Uterus (tissue), 4 donors: Measurements from ENCODE around the gene DRG2. TPM values are rescaled to one million over a fixed set of nuclear protein-coding genes. Genes with fewer than 3 reads are reported as not detected.

Experiments used
- DNase-seq, 2 donors: peaks; one replicate each; pipeline ENCODE4 v3.0.0-alpha.2; 2019 to 2020
- H3K27ac ChIP-seq, 2 donors: fragments of 200-600 bp; sonication (generic); 1 replicate in 1 of 2; 2 replicates in 1 of 2; pipeline ENCODE4 v1.5.1; 2016 to 2018
- H3K27me3 ChIP-seq, 2 donors: fragments of 200-600 bp; sonication (generic); one replicate each; pipeline ENCODE4 v1.5.1; 2018 to 2019; ENCODE audit warnings: control low read depth in 1 of 2
- H3K36me3 ChIP-seq, 2 donors: fragments of 200-600 bp; sonication (generic); one replicate each; pipeline ENCODE4 v1.5.1; 2019; ENCODE audit warnings: control low read depth in 1 of 2
- H3K4me1 ChIP-seq, 2 donors: fragments of 200-600 bp; sonication (generic); one replicate each; pipeline ENCODE4 v1.5.1; 2018 to 2019; ENCODE audit warnings: control low read depth in 1 of 2
- H3K4me3 ChIP-seq, 2 donors: fragments of 200-600 bp; sonication (generic); 1 replicate in 1 of 2; 2 replicates in 1 of 2; pipeline ENCODE4 v1.5.1; 2018 to 2019; ENCODE audit warnings: mild to moderate bottlenecking in 1 of 2
- H3K9me3 ChIP-seq, 2 donors: fragments of 200-600 bp; sonication (generic); one replicate each; pipeline ENCODE4 v1.5.1; 2019; ENCODE audit warnings: control low read depth in 1 of 2
- CTCF ChIP-seq, 4 experiments: fragments of 200-600 bp in 2 of 4; fragments of 450-650 bp in 2 of 4; sonication (generic) in 2 of 4; IDR thresholded peaks; one replicate each; pipeline ENCODE4 v1.5.1; 2016 to 2019; ENCODE audit warnings: antibody characterized with exemption in 4 of 4, mild to moderate bottlenecking in 2 of 4, moderate library complexity in 1 of 4
- POLR2A ChIP-seq, 2 donors: fragments of 450-650 bp; IDR thresholded peaks; one replicate each; pipeline ENCODE4 v1.6.1; 2016; ENCODE audit warnings: antibody characterized with exemption in 2 of 2, mild to moderate bottlenecking in 1 of 2, moderate library complexity in 1 of 2
- intact Hi-C: fragments of 100-400 bp; cut with DNase I; formaldehyde crosslinking; loops from one replicate; pipeline ENCODE4 v1.15.1; 2023; ENCODE audit warnings: low total_unique reads
- total RNA-seq, 4 donors: library from RNA; depleted of rRNA in 3 of 4; stranded (reverse); fragments of >200 nt in 3 of 4; gene quantifications; one replicate each; pipeline versions ENCODE4 v1.1.0 to v1.2.4, GENCODE V29; 2014 to 2023
- donor health status: DM: yes; HTN: yes; CAD: no.

DRG2 gene
- total RNA-seq, 4 donors from 2014 or later: 33.0 to 45.6 (median 41.4) TPM

- intact Hi-C loops: no loop called here
- no peak for DNase-seq
- Histone ChIP-seq H3K9me3 (no peaks in the 10 kb centered on the region), H3K27me3 (no peaks in the 10 kb centered on the region), H3K4me3 (no peak overlapping the region), H3K4me1 (peaks cover 0 to 5% of the 10 kb centered on the region in 2 donors), H3K27ac (peak overlapping the region in 1 of 2 donors; percentile 79), H3K36me3 (no peaks in the 10 kb centered on the region)
- no peak for TF ChIP-seq POLR2A (IDR thresholded peaks at IDR 0.05)
Measured at GRCh38 chr17:18155179-18155578, 67.4 kb downstream of the DRG2 start.

GRCh38 chr17:18156171-18156975 is 68.6 kb downstream of the DRG2 start:
- Histone ChIP-seq H3K4me1 (peaks cover 0 to 5% of the 10 kb centered on the region in 2 donors), H3K36me3 (no peaks in the 10 kb centered on the region), H3K27ac (peak overlapping the region; percentile 2 to 79), H3K9me3 (no peaks in the 10 kb centered on the region), H3K27me3 (no peaks in the 10 kb centered on the region), H3K4me3 (no peak overlapping the region)
- DNase-seq: peak in 1 of 2 donors; percentile 41
- TF ChIP-seq CTCF (IDR thresholded peaks at IDR 0.05) (no peak), POLR2A (IDR thresholded peaks at IDR 0.05) (no peak)
- intact Hi-C loops: no loop called here

GRCh38 chr17:18156976-18157280 is 69.2 kb downstream of the DRG2 start:
- H3K9me3 ChIP-seq: no peaks in the 10 kb centered on the region
- intact Hi-C loops: no loop called here
- no peaks in the 10 kb centered on the region for H3K36me3 ChIP-seq
- H3K4me1 ChIP-seq: peaks cover 0 to 5% of the 10 kb centered on the region in 2 donors
- H3K4me3 ChIP-seq: no peak overlapping the region
- no peak for DNase-seq
- peak overlapping the region; percentile 2 to 79 for H3K27ac ChIP-seq
- no peak for TF ChIP-seq CTCF (IDR thresholded peaks at IDR 0.05)
- TF ChIP-seq POLR2A (IDR thresholded peaks at IDR 0.05): no peak
- no peaks in the 10 kb centered on the region for H3K27me3 ChIP-seq

Other genes starting within 250 kb of the DRG2 start
- gene TOM1L2, start 115.5 kb upstream of the DRG2 start, total RNA-seq: 10 to 100 TPM; 15.6 to 85.9 (median 34.9) TPM
- gene DRC3, start 115.1 kb upstream of the DRG2 start, total RNA-seq: 10 to 100 TPM in 3 of 4 donors, 1 to 10 TPM in 1; 7.7 to 18.5 (median 13.6) TPM
- gene ATPAF2, start 48.8 kb upstream of the DRG2 start, total RNA-seq: 100 to 1,000 TPM in 1 of 4 donors, 10 to 100 TPM in 2, 1 to 10 TPM in 1; 7.9 to 166 (median 20.6) TPM
- 10 to 100 TPM in 3 of 4 donors, 1 to 10 TPM in 1; 2.6 to 22.1 (median 13.4) TPM for gene GID4, start 48.5 kb upstream of the DRG2 start, total RNA-seq
- 1 to 10 TPM in 3 of 4 donors, not detected in 1; 1.5 to 8.1 (median 2.9) TPM for gene MYO15A, start 20.8 kb downstream of the DRG2 start, total RNA-seq
- gene ALKBH5, start 95.9 kb downstream of the DRG2 start, total RNA-seq: 100 to 1,000 TPM in 2 of 4 donors, 10 to 100 TPM in 2; 66.5 to 136 (median 98.5) TPM
- 10 to 100 TPM in 3 of 4 donors, 1 to 10 TPM in 1; 7.6 to 72.0 (median 23.1) TPM for gene LLGL1, start 137.7 kb downstream of the DRG2 start, total RNA-seq
- 100 to 1,000 TPM in 3 of 4 donors, 10 to 100 TPM in 1; 93.0 to 307 (median 144) TPM for gene FLII, start 170.8 kb downstream of the DRG2 start, total RNA-seq
- 10 to 100 TPM; 12.8 to 34.5 (median 18.1) TPM for gene MIEF2, start 172.7 kb downstream of the DRG2 start, total RNA-seq
- 10 to 100 TPM; 28.9 to 89.7 (median 63.4) TPM for gene TOP3A, start 227.0 kb downstream of the DRG2 start, total RNA-seq
- 10 to 100 TPM in 2 of 4 donors, 1 to 10 TPM in 2; 3.6 to 16.2 (median 10.1) TPM for gene SMCR8, start 227.3 kb downstream of the DRG2 start, total RNA-seq